Astrocyte (in vitro differentiated cells and primary cell): Measurements from ENCODE around the gene TRIM26. TPM values are rescaled to one million over a fixed set of nuclear protein-coding genes. Genes with fewer than 3 reads are reported as not detected.

ENCODE experiments used
- total RNA-seq: library from RNA; stranded (reverse); gene quantifications from 2 replicates; pipeline ENCODE4 v1.2.1, GENCODE V29; 2021

The TRIM26 gene
- total RNA-seq, 1 donor from 2014 or later, result 52.8 TPM

Other genes starting within 250 kb of the TRIM26 start
- gene POLR1H, start 152.1 kb downstream of the TRIM26 start, total RNA-seq, result 16.8 and 21.0 TPM in 2 replicates
- gene PPP1R11, start 146.2 kb downstream of the TRIM26 start, total RNA-seq, result 37.8 and 40.8 TPM in 2 replicates
- not detected in 2 replicates for gene RNF39, start 137.6 kb downstream of the TRIM26 start, total RNA-seq
- not detected in 2 replicates for gene TRIM31, start 100.3 kb downstream of the TRIM26 start, total RNA-seq
- not detected in 2 replicates for gene TRIM40, start 77.3 kb downstream of the TRIM26 start, total RNA-seq
- gene TRIM10, start 52.2 kb downstream of the TRIM26 start, total RNA-seq, result not detected in 2 replicates
- gene TRIM15, start 49.9 kb downstream of the TRIM26 start, total RNA-seq, result not detected in 2 replicates
- gene TRIM39, start 113.5 kb upstream of the TRIM26 start, total RNA-seq, result 18.3 and 20.7 TPM in 2 replicates
- gene RPP21, start 131.8 kb upstream of the TRIM26 start, total RNA-seq, result 33.5 and 41.8 TPM in 2 replicates